Neutrophil (primary cell): Measurements from ENCODE around the gene CERS1.

Source experiments
- H3K27ac ChIP-seq: fragments of 200-600 bp; sonication (generic); 2 replicates; pipeline ENCODE4 v1.5.1; 2016; ENCODE audit warnings: mild to moderate bottlenecking, moderate library complexity
- H3K27me3 ChIP-seq: fragments of 200-600 bp; sonication (generic); 2 replicates; pipeline ENCODE4 v1.6.0; 2016; ENCODE audit warnings: mild to moderate bottlenecking
- H3K36me3 ChIP-seq: fragments of 200-600 bp; sonication (generic); 2 replicates; pipeline ENCODE4 v1.5.1; 2017
- H3K4me1 ChIP-seq, 2 experiments: fragments of 200-600 bp in 1 of 2; sonication (generic) in 1 of 2; 1 replicate in 1 of 2; 2 replicates in 1 of 2; pipeline versions ENCODE4 v1.5.1 to v1.6.1; 2013 to 2016; ENCODE audit warnings: low read depth in 1 of 2, low read length in 1 of 2, mild to moderate bottlenecking in 1 of 2, moderate library complexity in 1 of 2; ENCODE audit not compliant: control insufficient read depth in 1 of 2, insufficient read depth in 1 of 2
- H3K4me3 ChIP-seq, 2 experiments: fragments of 200-600 bp in 1 of 2; sonication (generic) in 1 of 2; 1 replicate in 1 of 2; 2 replicates in 1 of 2; pipeline ENCODE4 v1.5.1; 2013 to 2016; ENCODE audit warnings: low read depth in 1 of 2, low read length in 1 of 2, mild to moderate bottlenecking in 1 of 2, moderate library complexity in 1 of 2
- H3K9me3 ChIP-seq: fragments of 200-600 bp; sonication (generic); 2 replicates; pipeline ENCODE4 v1.5.1; 2016
- CTCF ChIP-seq: fragments of 200-600 bp; sonication (generic); IDR thresholded peaks from 2 replicates; pipeline ENCODE4 v1.5.1; 2016; ENCODE audit warnings: antibody characterized with exemption

The CERS1 gene

GRCh38 chr19:18855647-18856384 is 40.1 kb downstream of the CERS1 start:
- Histone ChIP-seq H3K36me3 (peaks cover 100% of the 10 kb centered on the region), H3K27me3 (no peaks in the 10 kb centered on the region), H3K4me1 (no peaks in the 10 kb centered on the region), H3K4me3 (no peak overlapping the region), H3K27ac (no peak overlapping the region), H3K9me3 (no peaks in the 10 kb centered on the region)
- TF ChIP-seq CTCF = no peak

- TF ChIP-seq CTCF = no peak
- Histone ChIP-seq H3K9me3 (no peaks in the 10 kb centered on the region), H3K27me3 (no peaks in the 10 kb centered on the region), H3K27ac (no peak overlapping the region), H3K4me3 (no peak overlapping the region), H3K4me1 (peaks cover 6 to 7% of the 10 kb centered on the region in 2 experiments), H3K36me3 (peaks cover 100% of the 10 kb centered on the region)
Measured at GRCh38 chr19:18854982-18855381, 41.0 kb downstream of the CERS1 start.

GRCh38 chr19:18853755-18854427 is 42.1 kb downstream of the CERS1 start:
- Histone ChIP-seq H3K27me3 (no peaks in the 10 kb centered on the region), H3K9me3 (no peaks in the 10 kb centered on the region), H3K27ac (no peak overlapping the region), H3K36me3 (peaks cover 91% of the 10 kb centered on the region), H3K4me3 (no peak overlapping the region), H3K4me1 (peaks cover 17 to 18% of the 10 kb centered on the region in 2 experiments)
- no peak for TF ChIP-seq CTCF

- Histone ChIP-seq H3K9me3 (no peaks in the 10 kb centered on the region), H3K27me3 (no peaks in the 10 kb centered on the region), H3K4me3 (no peak overlapping the region), H3K27ac (no peak overlapping the region), H3K36me3 (peaks cover 84% of the 10 kb centered on the region), H3K4me1 (peaks cover 29 to 30% of the 10 kb centered on the region in 2 experiments)
- no peak for TF ChIP-seq CTCF
Measured at GRCh38 chr19:18852648-18853047, 43.3 kb downstream of the CERS1 start.

- H3K4me3 ChIP-seq = no peak overlapping the region
- H3K4me1 ChIP-seq = peaks cover 37 to 39% of the 10 kb centered on the region in 2 experiments
- no peak for TF ChIP-seq CTCF
- no peaks in the 10 kb centered on the region for H3K27me3 ChIP-seq
- H3K27ac ChIP-seq = peak overlapping the region; percentile 17
- H3K36me3 ChIP-seq = peaks cover 77% of the 10 kb centered on the region
- no peaks in the 10 kb centered on the region for H3K9me3 ChIP-seq
Measured at GRCh38 chr19:18851673-18852325, 44.2 kb downstream of the CERS1 start.
